Suprapubic skin (tissue), 4 donors: ENCODE data around the gene PLB1.

ENCODE experiments used
- EP300 ChIP-seq: sonication (generic); formaldehyde crosslinking; IDR thresholded peaks from one replicate; pipeline ENCODE4 v1.6.1; 2017; ENCODE audit warnings: antibody characterized with exemption
- POLR2A ChIP-seq, 2 donors: fragments of 450-650 bp; IDR thresholded peaks; one replicate each; pipeline ENCODE4 v1.6.1; 2017; ENCODE audit warnings: antibody characterized with exemption in 2 of 2, mild to moderate bottlenecking in 2 of 2, moderate library complexity in 2 of 2
- POLR2AphosphoS5 ChIP-seq, 3 donors: sonication (generic); formaldehyde crosslinking; IDR thresholded peaks; one replicate each; pipeline ENCODE4 v1.6.1; 2017; ENCODE audit warnings: antibody characterized with exemption in 3 of 3
- TF ChIP-seq, protein P1 (sequence below), 2 donors: fragments of 200-600 bp in 1 of 2; fragments of 450-650 bp in 1 of 2; sonication (generic) in 1 of 2; IDR thresholded peaks; one replicate each; pipeline ENCODE4 v1.5.1; 2016 to 2019; ENCODE audit warnings: antibody characterized with exemption in 2 of 2, mild to moderate bottlenecking in 1 of 2, moderate library complexity in 1 of 2

DNA sequence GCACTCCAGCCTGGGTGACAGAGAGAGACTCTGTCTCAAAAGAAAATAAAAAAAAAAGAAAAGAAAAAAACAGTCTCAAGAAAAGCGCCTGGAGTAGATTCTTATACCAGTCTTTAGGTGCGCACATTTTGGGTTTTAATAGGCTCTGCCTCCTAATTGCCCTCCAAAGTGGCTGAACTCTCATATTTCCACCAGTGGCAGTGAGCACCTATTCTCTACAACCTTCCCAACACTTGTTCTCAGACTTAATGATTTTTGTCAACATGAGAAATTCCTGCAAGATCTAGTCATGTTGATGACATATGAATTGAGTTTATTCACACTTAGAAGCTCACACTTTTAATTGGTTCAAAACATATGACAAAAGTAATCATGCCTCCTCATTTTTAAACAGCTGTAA lies 39.0 kb downstream of the PLB1 start:
- TF ChIP-seq, protein P1, sequence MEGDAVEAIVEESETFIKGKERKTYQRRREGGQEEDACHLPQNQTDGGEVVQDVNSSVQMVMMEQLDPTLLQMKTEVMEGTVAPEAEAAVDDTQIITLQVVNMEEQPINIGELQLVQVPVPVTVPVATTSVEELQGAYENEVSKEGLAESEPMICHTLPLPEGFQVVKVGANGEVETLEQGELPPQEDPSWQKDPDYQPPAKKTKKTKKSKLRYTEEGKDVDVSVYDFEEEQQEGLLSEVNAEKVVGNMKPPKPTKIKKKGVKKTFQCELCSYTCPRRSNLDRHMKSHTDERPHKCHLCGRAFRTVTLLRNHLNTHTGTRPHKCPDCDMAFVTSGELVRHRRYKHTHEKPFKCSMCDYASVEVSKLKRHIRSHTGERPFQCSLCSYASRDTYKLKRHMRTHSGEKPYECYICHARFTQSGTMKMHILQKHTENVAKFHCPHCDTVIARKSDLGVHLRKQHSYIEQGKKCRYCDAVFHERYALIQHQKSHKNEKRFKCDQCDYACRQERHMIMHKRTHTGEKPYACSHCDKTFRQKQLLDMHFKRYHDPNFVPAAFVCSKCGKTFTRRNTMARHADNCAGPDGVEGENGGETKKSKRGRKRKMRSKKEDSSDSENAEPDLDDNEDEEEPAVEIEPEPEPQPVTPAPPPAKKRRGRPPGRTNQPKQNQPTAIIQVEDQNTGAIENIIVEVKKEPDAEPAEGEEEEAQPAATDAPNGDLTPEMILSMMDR (IDR thresholded peaks at IDR 0.05): no peak
- no peak for TF ChIP-seq POLR2A (IDR thresholded peaks at IDR 0.05)
- no peak for TF ChIP-seq POLR2AphosphoS5 (IDR thresholded peaks at IDR 0.05)
- TF ChIP-seq EP300: no peak
